OCI-LY3 (cell line): ENCODE measurements around the gene FAAP20.

Source experiments
- EZH2phosphoT487 ChIP-seq: fragments of 200-600 bp; shearing (Covaris generic); IDR thresholded peaks from 2 replicates; pipeline ENCODE4 v1.6.1; 2018; ENCODE audit warnings: antibody characterized with exemption, mixed run types, low read depth
- TF ChIP-seq, protein P1 (sequence below): fragments of 200-600, 300-600 bp; sonication (generic); IDR thresholded peaks from 2 replicates; pipeline ENCODE4 v1.5.1; 2014; ENCODE audit warnings: antibody characterized with exemption, low read length, low read depth

DNA sequence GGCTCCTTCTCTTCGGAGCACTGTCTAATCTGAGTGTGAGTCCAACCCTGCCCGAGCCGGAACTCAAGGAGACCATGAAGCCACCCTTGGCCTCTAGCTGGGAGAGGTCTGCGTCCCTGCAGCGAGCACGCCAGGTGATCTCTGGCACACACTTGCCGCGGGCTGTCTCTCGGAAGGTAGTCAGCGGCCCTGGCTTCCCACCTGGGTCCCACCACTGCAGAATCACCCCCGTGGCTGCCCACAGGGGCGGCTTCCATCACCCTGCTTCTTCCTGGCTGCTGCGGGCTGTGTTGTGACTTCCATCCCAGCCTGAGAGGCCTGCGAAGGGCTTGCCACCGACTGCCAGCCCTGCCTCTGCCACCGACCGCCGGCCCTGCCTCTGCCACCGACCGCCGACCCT, 17.0 kb downstream of the FAAP20 start:
- TF ChIP-seq, protein P1, sequence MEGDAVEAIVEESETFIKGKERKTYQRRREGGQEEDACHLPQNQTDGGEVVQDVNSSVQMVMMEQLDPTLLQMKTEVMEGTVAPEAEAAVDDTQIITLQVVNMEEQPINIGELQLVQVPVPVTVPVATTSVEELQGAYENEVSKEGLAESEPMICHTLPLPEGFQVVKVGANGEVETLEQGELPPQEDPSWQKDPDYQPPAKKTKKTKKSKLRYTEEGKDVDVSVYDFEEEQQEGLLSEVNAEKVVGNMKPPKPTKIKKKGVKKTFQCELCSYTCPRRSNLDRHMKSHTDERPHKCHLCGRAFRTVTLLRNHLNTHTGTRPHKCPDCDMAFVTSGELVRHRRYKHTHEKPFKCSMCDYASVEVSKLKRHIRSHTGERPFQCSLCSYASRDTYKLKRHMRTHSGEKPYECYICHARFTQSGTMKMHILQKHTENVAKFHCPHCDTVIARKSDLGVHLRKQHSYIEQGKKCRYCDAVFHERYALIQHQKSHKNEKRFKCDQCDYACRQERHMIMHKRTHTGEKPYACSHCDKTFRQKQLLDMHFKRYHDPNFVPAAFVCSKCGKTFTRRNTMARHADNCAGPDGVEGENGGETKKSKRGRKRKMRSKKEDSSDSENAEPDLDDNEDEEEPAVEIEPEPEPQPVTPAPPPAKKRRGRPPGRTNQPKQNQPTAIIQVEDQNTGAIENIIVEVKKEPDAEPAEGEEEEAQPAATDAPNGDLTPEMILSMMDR, result no peak
- no peak for TF ChIP-seq EZH2phosphoT487
